Upper lobe of left lung (tissue), 4 donors: ENCODE measurements around the gene DISP1.

Experiments used
- EP300 ChIP-seq, 4 donors: sonication (generic); formaldehyde crosslinking; IDR thresholded peaks; one replicate each; pipeline ENCODE4 v1.5.1; 2017; ENCODE audit warnings: antibody characterized with exemption in 4 of 4, control low read depth in 2 of 4
- POLR2A ChIP-seq, 4 donors: fragments of 450-650 bp; IDR thresholded peaks; one replicate each; pipeline ENCODE4 v1.5.1; 2016 to 2017; ENCODE audit warnings: antibody characterized with exemption in 4 of 4, mild to moderate bottlenecking in 2 of 4
- POLR2AphosphoS5 ChIP-seq, 2 donors: sonication (generic); formaldehyde crosslinking; IDR thresholded peaks; one replicate each; pipeline ENCODE4 v1.5.1; 2017; ENCODE audit warnings: antibody characterized with exemption in 2 of 2
- TF ChIP-seq, protein P1 (sequence below), 6 experiments: fragments of 450-650 bp in 4 of 6; fragments of 200-600 bp in 2 of 6; sonication (generic) in 2 of 6; IDR thresholded peaks; one replicate each; pipeline ENCODE4 v1.5.1; 2016 to 2019; ENCODE audit warnings: antibody characterized with exemption in 6 of 6

- TF ChIP-seq POLR2A (IDR thresholded peaks at IDR 0.05) (no peak), POLR2AphosphoS5 (IDR thresholded peaks at IDR 0.05) (no peak), EP300 (IDR thresholded peaks at IDR 0.05) (no peak)
- TF ChIP-seq, protein P1, sequence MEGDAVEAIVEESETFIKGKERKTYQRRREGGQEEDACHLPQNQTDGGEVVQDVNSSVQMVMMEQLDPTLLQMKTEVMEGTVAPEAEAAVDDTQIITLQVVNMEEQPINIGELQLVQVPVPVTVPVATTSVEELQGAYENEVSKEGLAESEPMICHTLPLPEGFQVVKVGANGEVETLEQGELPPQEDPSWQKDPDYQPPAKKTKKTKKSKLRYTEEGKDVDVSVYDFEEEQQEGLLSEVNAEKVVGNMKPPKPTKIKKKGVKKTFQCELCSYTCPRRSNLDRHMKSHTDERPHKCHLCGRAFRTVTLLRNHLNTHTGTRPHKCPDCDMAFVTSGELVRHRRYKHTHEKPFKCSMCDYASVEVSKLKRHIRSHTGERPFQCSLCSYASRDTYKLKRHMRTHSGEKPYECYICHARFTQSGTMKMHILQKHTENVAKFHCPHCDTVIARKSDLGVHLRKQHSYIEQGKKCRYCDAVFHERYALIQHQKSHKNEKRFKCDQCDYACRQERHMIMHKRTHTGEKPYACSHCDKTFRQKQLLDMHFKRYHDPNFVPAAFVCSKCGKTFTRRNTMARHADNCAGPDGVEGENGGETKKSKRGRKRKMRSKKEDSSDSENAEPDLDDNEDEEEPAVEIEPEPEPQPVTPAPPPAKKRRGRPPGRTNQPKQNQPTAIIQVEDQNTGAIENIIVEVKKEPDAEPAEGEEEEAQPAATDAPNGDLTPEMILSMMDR (IDR thresholded peaks at IDR 0.05): no peak
Measured at GRCh38 chr1:222777977-222778376, 36.9 kb upstream of the DISP1 start.
